GM19324 (cell line): ENCODE data around the gene CTNNA3.

Source experiments
- ATAC-seq: cut with Tn5 transposase; IDR thresholded peaks from one replicate; pipeline ENCODE4 v1.9.1; 2021; ENCODE audit warnings: mild to moderate bottlenecking, moderate library complexity; ENCODE audit not compliant: unreplicated experiment, low FRiP score

The CTNNA3 gene

GRCh38 chr10:67050415-67050814 lies 645.6 kb downstream of the CTNNA3 start:
- ATAC-seq, result no peak

GRCh38 chr10:67049988-67050387 lies 646.0 kb downstream of the CTNNA3 start:
- ATAC-seq, result no peak

GRCh38 chr10:67046507-67046906 lies 649.5 kb downstream of the CTNNA3 start:
- ATAC-seq, result no peak

- ATAC-seq, result no peak
These were observed 650.6 kb downstream of the CTNNA3 start for GRCh38 chr10:67045404-67045803.

- ATAC-seq, result no peak
These were observed 653.0 kb downstream of the CTNNA3 start for GRCh38 chr10:67043041-67043440.

- no peak for ATAC-seq
These were observed 659.2 kb downstream of the CTNNA3 start for GRCh38 chr10:67036808-67037207.

- no peak for ATAC-seq
These were observed 662.1 kb downstream of the CTNNA3 start for GRCh38 chr10:67033878-67034277.

- ATAC-seq, result no peak
These were observed 673.9 kb downstream of the CTNNA3 start for GRCh38 chr10:67022099-67022498.

GRCh38 chr10:67017218-67017617 lies 678.8 kb downstream of the CTNNA3 start:
- no peak for ATAC-seq

- ATAC-seq, result no peak
These were observed 680.8 kb downstream of the CTNNA3 start for GRCh38 chr10:67015225-67015624.

- ATAC-seq, result no peak
These were observed 684.0 kb downstream of the CTNNA3 start for GRCh38 chr10:67011981-67012380.

- no peak for ATAC-seq
These were observed 684.5 kb downstream of the CTNNA3 start for GRCh38 chr10:67011480-67011879.

- no peak for ATAC-seq
These were observed 690.0 kb downstream of the CTNNA3 start for GRCh38 chr10:67005981-67006380.

- no peak for ATAC-seq
These were observed 691.3 kb downstream of the CTNNA3 start for GRCh38 chr10:67004690-67005089.

- ATAC-seq, result no peak
These were observed 696.0 kb downstream of the CTNNA3 start for GRCh38 chr10:66999762-67000545.

- no peak for ATAC-seq
These were observed 699.0 kb downstream of the CTNNA3 start for GRCh38 chr10:66996996-66997395.

- ATAC-seq, result no peak
These were observed 705.7 kb downstream of the CTNNA3 start for GRCh38 chr10:66990143-66990830.

GRCh38 chr10:66983475-66983818 lies 712.5 kb downstream of the CTNNA3 start:
- no peak for ATAC-seq

- no peak for ATAC-seq
These were observed 713.1 kb downstream of the CTNNA3 start for GRCh38 chr10:66982792-66983474.

- ATAC-seq, result no peak
These were observed 714.0 kb downstream of the CTNNA3 start for GRCh38 chr10:66982053-66982420.

- no peak for ATAC-seq
These were observed 714.5 kb downstream of the CTNNA3 start for GRCh38 chr10:66981361-66982052.
